GM13976 (cell line): ENCODE results near the gene OSER1.

ENCODE experiments used
- DNase-seq: peaks from one replicate; pipeline ENCODE4 v3.0.0; 2012; ENCODE audit warnings: low spot score
- CTCF ChIP-seq: IDR thresholded peaks from 2 replicates; pipeline ENCODE4 v1.5.1; 2012; ENCODE audit warnings: borderline replicate concordance, mild to moderate bottlenecking; ENCODE audit not compliant: insufficient read depth; ENCODE audit errors: extremely low read depth, missing control alignments, control extremely low read depth
- in situ Hi-C: fragments of 300-500 bp; cut with MboI; formaldehyde crosslinking; loops from one replicate; pipeline ENCODE4 v1.12.0; 2022; ENCODE audit warnings: low sequenced_read_pairs, mixed read lengths, inconsistent platforms; ENCODE audit not compliant: unreplicated experiment

Gene OSER1

GRCh38 chr20:44204156-44204831, 6.3 kb downstream of the OSER1 start:
- DNase-seq: no peak
- in situ Hi-C loops: no loop called here
- no peak for TF ChIP-seq CTCF

GRCh38 chr20:44203161-44203560, 7.4 kb downstream of the OSER1 start:
- no peak for DNase-seq
- TF ChIP-seq CTCF: no peak
- in situ Hi-C loops: no loop called here

- DNase-seq: no peak
- in situ Hi-C loops: no loop called here
- no peak for TF ChIP-seq CTCF
These were observed 9.6 kb downstream of the OSER1 start for GRCh38 chr20:44200983-44201382.

GRCh38 chr20:44200371-44200770, 10.2 kb downstream of the OSER1 start:
- in situ Hi-C loops: no loop called here
- no peak for DNase-seq

GRCh38 chr20:44199877-44200276, 10.7 kb downstream of the OSER1 start:
- no peak for DNase-seq
- TF ChIP-seq CTCF: no peak
- in situ Hi-C loops: no loop called here

More at GRCh38 chr20:44200371-44200770, 10.2 kb downstream of the OSER1 start:
- TF ChIP-seq CTCF: no peak

GRCh38 chr20:44198872-44199271, 11.7 kb downstream of the OSER1 start:
- in situ Hi-C loops: no loop called here
- no peak for DNase-seq
- TF ChIP-seq CTCF: no peak
